Neural progenitor cell (in vitro differentiated cells): ENCODE data around the gene MYORG. TPM values are rescaled to one million over a fixed set of nuclear protein-coding genes. Genes with fewer than 3 reads are reported as not detected.
"Not testable (repeated sequence)": the region's sequence is repeated elsewhere in the genome, so short reads cannot be mapped to it uniquely, and the experiment has no call there.

ENCODE experiments used
- DNase-seq: peaks from one replicate; pipeline ENCODE4 v3.0.0-alpha.2; 2016; ENCODE audit warnings: low spot score
- H2AFZ ChIP-seq: fragments of 200-600 bp; sonication (generic); replicated peaks from 2 replicates; pipeline ENCODE4 v1.6.1; 2016; ENCODE audit warnings: antibody characterized with exemption
- H3F3A ChIP-seq: fragments of 200-600 bp; sonication (generic); 2 replicates; pipeline ENCODE4 v1.6.1; 2016; ENCODE audit warnings: antibody characterized with exemption, low read depth
- H3K27ac ChIP-seq: fragments of 200-600 bp; sonication (generic); 2 replicates; pipeline ENCODE4 v1.5.1; 2016; ENCODE audit warnings: mild to moderate bottlenecking
- H3K27me3 ChIP-seq: fragments of 200-600 bp; sonication (generic); 2 replicates; pipeline ENCODE4 v1.6.1; 2016; ENCODE audit warnings: mild to moderate bottlenecking, moderate library complexity
- H3K36me3 ChIP-seq: fragments of 200-600 bp; sonication (generic); 2 replicates; pipeline ENCODE4 v1.5.1; 2016
- H3K4me1 ChIP-seq: fragments of 200-600 bp; sonication (generic); 2 replicates; pipeline ENCODE4 v1.6.1; 2016; ENCODE audit warnings: mixed run types
- H3K4me2 ChIP-seq: fragments of 200-600 bp; sonication (generic); 2 replicates; pipeline ENCODE4 v1.6.1; 2016
- H3K4me3 ChIP-seq: fragments of 200-600 bp; sonication (generic); 2 replicates; pipeline ENCODE4 v1.5.1; 2016
- H3K79me2 ChIP-seq: fragments of 200-600 bp; sonication (generic); 2 replicates; pipeline ENCODE4 v1.6.1; 2016; ENCODE audit warnings: low read depth
- H3K9ac ChIP-seq: fragments of 200-600 bp; sonication (generic); 2 replicates; pipeline ENCODE4 v1.6.1; 2016
- H3K9me3 ChIP-seq: fragments of 200-600 bp; sonication (generic); 2 replicates; pipeline ENCODE4 v1.5.1; 2016; ENCODE audit warnings: low read depth
- H4K20me1 ChIP-seq: fragments of 200-600 bp; sonication (generic); 2 replicates; pipeline ENCODE4 v1.6.1; 2016; ENCODE audit warnings: low read depth
- H3K27ac Mint-ChIP-seq: 3 replicates; pipeline ENCODE4 v1.8.0; 2021; ENCODE audit warnings: mixed read lengths
- H3K27me3 Mint-ChIP-seq: 2 replicates; pipeline ENCODE4 v1.8.0; 2022; ENCODE audit warnings: low read depth, mild to moderate bottlenecking, inconsistent platforms, moderate library complexity, mixed read lengths; ENCODE audit not compliant: insufficient read depth
- H3K36me3 Mint-ChIP-seq: 3 replicates; pipeline ENCODE4 v1.8.0; 2021; ENCODE audit warnings: mixed read lengths
- H3K4me1 Mint-ChIP-seq: 3 replicates; pipeline ENCODE4 v1.8.0; 2021; ENCODE audit warnings: mixed read lengths
- H3K4me3 Mint-ChIP-seq: 3 replicates; pipeline ENCODE4 v1.8.0; 2021; ENCODE audit warnings: mild to moderate bottlenecking, moderate library complexity, mixed read lengths
- H3K9me3 Mint-ChIP-seq: 3 replicates; pipeline ENCODE4 v1.8.0; 2020; ENCODE audit warnings: mixed read lengths
- CTCF ChIP-seq: fragments of 200-600 bp; sonication (generic); IDR thresholded peaks from 2 replicates; pipeline ENCODE4 v1.5.1; 2017; ENCODE audit warnings: antibody characterized with exemption, mild to moderate bottlenecking
- EZH2 ChIP-seq: fragments of 200-600 bp; sonication (generic); IDR thresholded peaks from 2 replicates; pipeline ENCODE4 v1.6.1; 2017; ENCODE audit warnings: antibody characterized with exemption, mild to moderate bottlenecking, moderate library complexity
- EZH2phosphoT487 ChIP-seq: fragments of 200-600 bp; sonication (generic); IDR thresholded peaks from 2 replicates; pipeline ENCODE4 v1.6.1; 2017; ENCODE audit warnings: antibody characterized with exemption
- total RNA-seq: library from RNA; depleted of rRNA; stranded (reverse); fragments of >200 nt; gene quantifications from 2 replicates; pipeline ENCODE4 v1.2.3, GENCODE V29; 2015; ENCODE audit warnings: low replicate concordance

The MYORG gene
- total RNA-seq, 1 donor from 2014 or later = 0.04 TPM

DNA sequence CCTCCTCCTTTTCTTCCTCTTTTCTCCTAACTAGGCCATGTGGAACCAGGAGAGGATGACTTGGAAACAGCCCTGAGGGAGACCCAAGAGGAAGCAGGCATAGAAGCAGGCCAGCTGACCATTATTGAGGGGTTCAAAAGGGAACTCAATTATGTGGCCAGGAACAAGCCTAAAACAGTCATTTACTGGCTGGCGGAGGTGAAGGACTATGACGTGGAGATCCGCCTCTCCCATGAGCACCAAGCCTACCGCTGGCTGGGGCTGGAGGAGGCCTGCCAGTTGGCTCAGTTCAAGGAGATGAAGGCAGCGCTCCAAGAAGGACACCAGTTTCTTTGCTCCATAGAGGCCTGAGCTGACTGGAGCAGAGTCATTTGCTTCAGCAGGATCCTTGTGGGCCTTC, 33.6 kb downstream of the MYORG start:
- peaks cover 12% of the 10 kb centered on the region for H3K4me1 Mint-ChIP-seq

GRCh38 chr9:34341659-34342295, 34.9 kb downstream of the MYORG start:
- Histone ChIP-seq H4K20me1 (no peaks in the 10 kb centered on the region), H3K79me2 (no peaks in the 10 kb centered on the region), H3K4me3 (no peak overlapping the region), H3K9ac (no peak overlapping the region), H3F3A (no peaks in the 10 kb centered on the region), H3K4me1 (peaks cover 3% of the 10 kb centered on the region), H2AFZ (no peak overlapping the region), H3K27me3 (no peaks in the 10 kb centered on the region), H3K36me3 (no peaks in the 10 kb centered on the region), H3K4me2 (no peak overlapping the region), H3K27ac (no peak overlapping the region), H3K9me3 (no peaks in the 10 kb centered on the region)
- peaks cover 7% of the 10 kb centered on the region for H3K4me1 Mint-ChIP-seq
- peaks cover under 1% of the 10 kb centered on the region for H3K27me3 Mint-ChIP-seq
- no peak for DNase-seq
- H3K9me3 Mint-ChIP-seq = no peaks in the 10 kb centered on the region
- TF ChIP-seq EZH2phosphoT487 (no peak), EZH2 (no peak), CTCF (no peak)
- H3K27ac Mint-ChIP-seq = no peak overlapping the region
- peaks cover 14% of the 10 kb centered on the region for H3K36me3 Mint-ChIP-seq
- H3K4me3 Mint-ChIP-seq = no peak overlapping the region

More for the DNA sequence above, 33.6 kb downstream of the MYORG start:
- Histone ChIP-seq H3K4me3 (no peak overlapping the region), H3K4me2 (no peak overlapping the region), H4K20me1 (no peaks in the 10 kb centered on the region), H3K36me3 (no peaks in the 10 kb centered on the region), H2AFZ (no peak overlapping the region), H3K27me3 (no peaks in the 10 kb centered on the region), H3K27ac (no peak overlapping the region), H3K79me2 (no peaks in the 10 kb centered on the region), H3K4me1 (peaks cover 3% of the 10 kb centered on the region), H3K9ac (no peak overlapping the region), H3F3A (no peaks in the 10 kb centered on the region), H3K9me3 (no peaks in the 10 kb centered on the region)
- Mint-ChIP-seq H3K4me3 (no peak overlapping the region), H3K27me3 (peaks cover 5% of the 10 kb centered on the region), H3K36me3 (peaks cover 16% of the 10 kb centered on the region), H3K9me3 (no peaks in the 10 kb centered on the region), H3K27ac (no peak overlapping the region)
- TF ChIP-seq CTCF = no peak
- TF ChIP-seq EZH2 = no peak
- TF ChIP-seq EZH2phosphoT487 = no peak
- no peak for DNase-seq

GRCh38 chr9:34338665-34339385, 37.9 kb downstream of the MYORG start:
- DNase-seq = no peak

DNA sequence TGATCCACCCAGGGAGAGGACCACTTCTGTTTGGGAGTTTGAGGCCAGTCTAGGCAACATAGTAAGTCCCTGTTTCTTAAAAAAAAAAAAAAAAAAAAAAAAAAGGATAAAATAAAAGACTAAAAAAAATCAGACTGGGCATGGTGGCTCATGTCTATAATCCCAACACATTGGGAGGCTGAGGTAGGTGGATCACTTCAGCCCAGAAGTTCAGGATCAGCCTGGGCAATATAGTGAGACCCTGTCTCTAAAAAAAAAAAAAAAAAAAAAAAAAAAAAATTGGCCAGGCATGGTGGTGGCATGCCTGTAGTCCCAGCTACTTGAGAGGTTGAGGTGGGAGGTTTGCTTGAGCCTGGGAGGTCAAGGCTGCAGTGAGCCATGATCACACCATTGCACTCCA, 38.6 kb downstream of the MYORG start:
- Histone ChIP-seq H3F3A (peaks cover 12% of the 10 kb centered on the region), H4K20me1 (peaks cover 16% of the 10 kb centered on the region), H3K4me1 (peaks cover 16% of the 10 kb centered on the region)
- H3K27ac Mint-ChIP-seq, H3K79me2 ChIP-seq, H3K9ac ChIP-seq, DNase-seq, H2AFZ ChIP-seq, H3K27me3 Mint-ChIP-seq, H3K27me3 ChIP-seq, H3K4me3 Mint-ChIP-seq, H3K36me3 ChIP-seq, H3K9me3 ChIP-seq, H3K4me3 ChIP-seq, H3K9me3 Mint-ChIP-seq, H3K4me2 ChIP-seq, H3K27ac ChIP-seq: not testable (repeated sequence)
- Mint-ChIP-seq H3K36me3 (peaks cover 12% of the 10 kb centered on the region), H3K4me1 (peaks cover 17% of the 10 kb centered on the region)

More at GRCh38 chr9:34338665-34339385, 37.9 kb downstream of the MYORG start:
- Histone ChIP-seq H3K27me3 (no peaks in the 10 kb centered on the region), H2AFZ (no peak overlapping the region), H3K9me3 (no peaks in the 10 kb centered on the region), H4K20me1 (peaks cover 10% of the 10 kb centered on the region), H3K36me3 (no peaks in the 10 kb centered on the region), H3K79me2 (peaks cover under 1% of the 10 kb centered on the region), H3K4me3 (no peak overlapping the region), H3K4me1 (peaks cover 14% of the 10 kb centered on the region), H3K27ac (no peak overlapping the region), H3K9ac (no peak overlapping the region), H3F3A (peaks cover 9% of the 10 kb centered on the region), H3K4me2 (no peak overlapping the region)
- Mint-ChIP-seq H3K4me3 (no peak overlapping the region), H3K9me3 (no peaks in the 10 kb centered on the region), H3K36me3 (peaks cover 13% of the 10 kb centered on the region), H3K27ac (no peak overlapping the region), H3K4me1 (peaks cover 16% of the 10 kb centered on the region), H3K27me3 (no peaks in the 10 kb centered on the region)
- TF ChIP-seq EZH2phosphoT487 = no peak
